ENCODE data around the gene C9orf50.

Gene C9orf50

GRCh38 chr9:129591916-129592315 lies 29.0 kb downstream of the C9orf50 start:
- DNase-seq (ENCODE audit: low read depth) = no peak

GRCh38 chr9:129590466-129590865 lies 30.4 kb downstream of the C9orf50 start:
- DNase-seq (ENCODE audit: low read depth) = no peak

DNA sequence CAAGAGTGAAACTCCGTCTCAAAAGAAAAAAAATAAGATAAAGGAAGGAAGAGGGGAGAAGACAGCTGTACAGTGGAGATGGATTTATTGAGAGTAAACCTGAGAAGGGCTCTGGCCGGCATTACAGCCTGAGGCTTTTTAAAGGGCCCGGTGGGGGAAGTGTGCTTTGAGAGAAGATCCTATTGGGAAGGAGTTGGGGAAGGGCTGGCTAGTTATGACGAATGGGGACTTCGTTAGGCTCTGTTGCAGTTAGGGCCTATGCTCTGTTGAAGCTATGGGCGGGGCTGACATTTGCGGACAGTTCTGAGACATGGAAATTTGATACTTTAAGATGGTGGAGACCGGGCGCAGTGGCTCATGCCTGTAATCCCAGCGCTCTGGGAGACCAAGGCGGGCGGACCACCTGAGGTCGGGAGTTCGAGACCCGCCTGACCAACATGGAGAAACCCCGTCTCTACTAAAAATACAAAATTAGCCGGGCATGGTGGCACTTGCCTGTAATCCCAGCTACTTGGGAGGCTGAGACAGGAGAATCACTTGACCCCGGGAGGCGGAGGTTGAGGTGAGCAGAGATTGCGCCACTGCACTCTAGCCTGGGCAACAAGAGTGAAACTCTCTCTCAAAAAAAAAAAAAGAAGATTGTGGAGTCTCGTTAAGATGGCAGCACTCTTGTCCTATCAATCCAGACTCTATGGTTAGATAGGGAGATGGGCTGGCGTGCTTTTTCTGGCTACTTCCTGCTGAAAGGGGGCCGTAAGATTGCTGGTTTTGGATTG lies 33.2 kb downstream of the C9orf50 start:
- DNase-seq (ENCODE audit: low read depth) = no peak

DNA sequence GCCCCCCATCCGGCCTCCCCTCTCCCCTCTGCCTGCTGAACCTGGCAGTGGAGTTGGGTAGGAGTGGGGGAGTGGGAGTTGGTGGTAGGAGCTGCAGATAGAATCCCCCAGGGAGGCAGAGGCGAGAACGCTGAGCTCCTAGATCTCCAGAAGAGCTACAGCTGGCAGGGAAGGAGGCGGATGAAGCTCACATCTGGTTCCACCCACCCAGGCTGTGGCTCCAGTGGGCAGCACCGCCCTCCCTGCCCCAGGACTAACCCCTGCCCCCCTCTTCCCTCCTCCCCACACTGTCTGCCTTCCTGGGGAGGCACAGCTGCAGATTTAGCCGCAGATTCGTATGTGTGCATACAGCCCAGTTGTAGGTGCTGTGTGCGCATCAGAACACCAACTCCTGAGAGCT lies 34.2 kb downstream of the C9orf50 start:
- DNase-seq (ENCODE audit: low read depth) = no peak

- no peak for DNase-seq (ENCODE audit: low read depth)
Measured at GRCh38 chr9:129586245-129586644, 34.7 kb downstream of the C9orf50 start.

DNA sequence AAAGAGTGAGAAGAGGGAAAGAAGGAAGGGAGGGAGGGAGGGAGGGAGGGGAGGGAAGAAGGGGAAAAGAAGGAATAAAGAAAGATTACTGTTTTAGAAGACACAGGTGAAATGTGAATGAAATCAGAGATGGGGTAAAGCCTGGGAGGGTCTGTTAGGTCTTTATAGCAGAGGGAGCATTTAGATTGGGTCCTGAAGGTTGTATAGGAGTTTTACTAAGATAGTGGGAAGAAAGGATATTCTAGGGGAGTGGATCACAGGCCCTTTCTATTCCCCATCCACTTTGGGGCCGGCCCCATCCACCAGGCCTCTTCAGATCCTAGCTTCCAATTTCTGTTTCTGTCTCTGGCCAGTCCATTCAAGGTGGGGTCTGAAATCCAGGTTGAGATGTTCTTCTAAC lies 35.5 kb downstream of the C9orf50 start:
- DNase-seq (ENCODE audit: low read depth) = no peak

DNA sequence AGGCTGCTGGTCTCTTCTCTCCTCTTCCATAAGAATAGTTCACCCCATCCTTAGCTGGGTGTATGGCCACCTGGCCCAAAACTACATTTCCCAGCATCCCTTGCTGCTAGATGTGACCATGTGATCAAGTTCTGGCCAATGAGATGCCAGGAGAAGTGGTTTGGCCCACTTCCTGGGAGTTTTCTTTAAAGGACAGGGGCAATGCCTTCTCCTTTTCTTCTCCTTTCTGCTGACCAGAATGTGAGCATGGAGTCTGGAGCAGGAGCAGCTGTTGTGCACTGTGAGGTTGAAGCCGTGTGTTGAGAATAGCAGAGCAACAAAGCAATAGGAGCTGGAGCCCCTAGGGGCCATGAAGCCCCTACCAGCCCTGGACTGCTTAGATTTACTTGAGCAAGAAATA lies 36.8 kb downstream of the C9orf50 start:
- DNase-seq (ENCODE audit: low read depth) = peak; percentile 46

- DNase-seq (ENCODE audit: low read depth) = no peak
Measured at GRCh38 chr9:129583308-129584038, 37.4 kb downstream of the C9orf50 start.

- DNase-seq (ENCODE audit: low read depth) = no peak
Measured at GRCh38 chr9:129582855-129583254, 38.0 kb downstream of the C9orf50 start.

- no peak for DNase-seq (ENCODE audit: low read depth)
Measured at GRCh38 chr9:129581505-129582189, 39.3 kb downstream of the C9orf50 start.

DNA sequence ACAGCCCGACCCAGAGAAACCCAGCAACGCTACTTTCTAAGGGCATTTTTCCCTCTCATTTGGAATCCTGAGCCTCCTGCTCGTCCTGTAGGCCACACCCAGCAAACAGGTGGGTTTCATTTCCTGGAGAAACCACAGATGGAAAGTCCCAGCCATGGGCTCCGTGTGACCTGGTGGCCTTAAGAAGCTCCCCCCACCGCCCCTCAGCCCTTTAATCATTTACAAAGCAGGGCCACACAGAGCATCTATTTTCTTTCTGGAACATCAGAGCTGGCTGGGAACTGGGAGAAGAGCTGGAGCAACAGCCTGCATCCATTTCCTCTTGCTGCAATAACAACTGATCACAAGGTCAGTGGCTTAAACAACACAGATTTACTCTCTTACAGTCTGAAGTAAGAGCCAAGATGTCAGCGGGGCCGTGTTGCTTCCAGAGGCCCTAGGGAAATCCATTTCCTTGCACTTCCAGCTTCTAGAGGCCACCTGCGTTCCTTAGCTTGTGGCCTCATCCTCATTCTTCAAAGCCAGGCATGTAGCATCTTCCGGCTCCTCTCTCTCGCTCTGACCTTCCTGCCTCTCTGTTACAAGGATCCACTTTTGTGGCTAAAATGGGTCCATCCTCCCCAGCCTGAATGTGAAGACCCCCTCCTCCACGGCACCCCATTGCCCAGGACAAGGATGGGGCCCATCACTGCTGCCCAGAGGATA lies 40.5 kb downstream of the C9orf50 start:
- no peak for DNase-seq (ENCODE audit: low read depth)

GRCh38 chr9:129579294-129579693 lies 41.6 kb downstream of the C9orf50 start:
- DNase-seq (ENCODE audit: low read depth) = no peak

DNA sequence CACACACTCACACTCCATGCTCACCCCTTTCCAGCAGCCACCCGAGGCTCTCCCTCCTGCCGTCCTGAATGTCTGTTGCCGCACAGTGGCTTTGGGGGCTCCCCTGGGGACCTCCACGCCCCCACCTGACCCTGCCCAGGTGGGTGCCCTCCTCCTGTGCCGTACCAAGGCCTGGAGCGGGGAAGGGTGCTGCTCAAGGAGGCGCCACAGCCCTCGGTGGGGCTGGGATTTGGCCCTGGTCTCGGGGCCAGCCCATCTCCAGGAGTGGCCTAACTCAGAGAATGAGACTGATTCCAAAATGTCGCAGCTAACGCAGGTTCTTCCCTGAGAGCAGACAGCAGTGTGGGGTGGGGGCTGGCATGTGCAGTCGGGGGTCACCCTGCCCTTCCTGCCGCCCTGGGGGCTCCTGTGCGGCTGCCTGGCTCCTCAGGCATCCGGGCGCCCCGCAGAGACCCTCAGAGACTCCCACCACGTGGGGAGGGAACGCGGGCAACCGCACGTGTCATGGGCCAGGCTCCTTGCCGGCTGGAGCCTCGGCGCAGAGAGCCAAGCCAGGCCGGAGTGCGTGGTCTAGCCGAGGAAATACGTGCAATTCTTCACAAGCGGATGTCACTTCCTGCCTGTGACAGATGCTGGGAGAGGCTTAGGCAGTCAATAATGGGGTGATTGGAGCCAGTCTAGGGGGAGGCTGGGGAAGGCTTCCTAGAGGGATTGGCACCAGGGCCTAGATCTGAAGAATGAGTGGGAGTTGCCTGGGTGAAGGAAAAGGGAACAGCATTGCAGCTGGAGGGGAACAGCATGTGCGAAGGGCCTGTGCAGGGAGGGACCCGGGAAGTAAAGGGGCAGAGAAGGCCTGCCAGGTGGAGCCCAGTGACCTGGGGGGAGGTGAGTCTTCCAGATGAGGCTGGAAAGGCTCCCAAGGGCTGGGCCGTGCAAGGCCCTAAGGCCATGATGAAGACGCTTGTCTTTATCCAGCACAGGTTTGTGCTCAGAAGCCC lies 44.1 kb downstream of the C9orf50 start:
- DNase-seq (ENCODE audit: low read depth) = no peak

GRCh38 chr9:129575818-129576217 lies 45.1 kb downstream of the C9orf50 start:
- DNase-seq (ENCODE audit: low read depth) = no peak

DNA sequence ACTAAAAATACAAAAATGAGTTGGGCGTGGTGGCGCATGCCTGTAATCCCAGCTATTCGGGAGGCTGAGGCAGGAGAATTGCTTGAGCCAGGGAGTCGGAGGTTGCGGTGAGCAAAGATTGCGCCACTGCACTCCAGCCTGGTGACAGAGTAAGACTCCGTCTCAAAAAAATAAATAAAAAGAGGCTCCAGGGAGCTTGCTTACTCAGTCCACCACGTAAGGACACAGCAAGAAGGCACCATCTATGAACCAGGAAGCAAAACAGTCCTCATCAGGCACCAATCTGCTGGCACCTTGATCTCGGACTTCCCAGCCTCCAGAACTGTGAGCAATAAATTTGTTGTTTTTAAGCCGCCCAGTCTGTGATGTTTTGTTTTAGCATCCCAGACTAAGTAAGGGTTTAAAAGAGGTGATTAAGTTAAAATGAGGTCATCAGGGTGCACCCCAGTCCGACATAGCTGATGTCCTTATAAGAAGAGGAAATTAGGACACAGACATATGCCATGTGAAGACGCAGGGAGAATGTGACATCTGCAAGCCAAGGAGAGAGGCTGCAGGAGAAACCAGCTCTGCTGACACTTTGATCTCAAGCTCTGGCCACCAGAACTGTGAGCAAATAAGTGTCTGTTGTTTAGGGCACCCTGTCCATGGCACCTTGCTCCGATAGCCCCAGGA lies 45.9 kb downstream of the C9orf50 start:
- no peak for DNase-seq (ENCODE audit: low read depth)

DNA sequence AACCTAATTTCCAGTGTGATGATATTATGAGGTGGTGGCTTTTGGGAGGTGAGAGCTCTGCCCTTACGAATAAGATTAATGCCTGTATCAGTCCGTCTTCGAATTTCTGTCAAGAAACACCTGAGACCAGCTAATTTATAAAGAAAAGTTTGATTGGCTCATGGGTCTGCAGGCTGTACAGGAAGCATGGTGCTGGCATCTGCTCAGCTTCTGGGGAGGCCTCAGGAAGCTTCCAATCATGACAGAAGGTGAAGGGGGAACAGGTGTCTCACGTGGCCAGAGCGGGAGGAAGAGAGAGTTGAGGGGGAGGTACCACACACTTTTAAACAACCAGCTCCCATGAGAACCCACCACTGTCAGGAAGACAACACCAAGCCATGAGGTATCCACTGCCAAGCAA lies 46.9 kb downstream of the C9orf50 start:
- no peak for DNase-seq (ENCODE audit: low read depth)

GRCh38 chr9:129572517-129572916 lies 48.4 kb downstream of the C9orf50 start:
- no peak for DNase-seq (ENCODE audit: low read depth)

DNA sequence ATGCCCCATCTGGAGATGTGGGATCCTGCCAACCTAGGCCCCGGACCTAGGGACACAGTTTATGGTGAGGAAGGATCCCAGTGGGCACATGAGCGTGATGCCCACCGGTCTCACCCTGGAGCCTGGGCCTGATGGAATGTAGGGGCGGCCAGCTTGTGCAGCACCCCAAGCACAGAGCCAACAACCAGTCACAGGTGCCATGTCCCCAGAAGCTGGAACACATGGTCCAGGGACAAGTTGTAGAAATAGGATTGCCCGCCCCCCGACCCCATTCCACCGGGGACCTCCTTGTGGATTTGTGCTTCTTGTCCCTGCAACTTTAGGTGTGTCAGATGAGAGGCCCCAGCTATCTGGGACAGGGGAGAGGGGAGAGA lies 48.9 kb downstream of the C9orf50 start:
- no peak for DNase-seq (ENCODE audit: low read depth)

GRCh38 chr9:129571298-129572051 lies 49.4 kb downstream of the C9orf50 start:
- no peak for DNase-seq (ENCODE audit: low read depth)
